ENCODE data around the gene FDPS. TPM values are rescaled to one million over a fixed set of nuclear protein-coding genes. Genes with fewer than 3 reads are reported as not detected.

Gene FDPS
- total RNA-seq: 354 and 434 TPM in 2 replicates

GRCh38 chr1:155308493-155309422, at the start of gene FDPS:
Gene FDPS, plus strand, starts transcription at chr1:155308866. Its CDS starts 924 bp downstream, at chr1:155309790.

GRCh38 chr1:155261852-155262673, 46.6 kb upstream of the FDPS start, which contains the start of gene SCAMP3:
Gene SCAMP3, minus strand, starts transcription at chr1:155262360. Its CDS starts 209 bp downstream, at chr1:155262151.

GRCh38 chr1:155273343-155274245, 35.1 kb upstream of the FDPS start, which contains the start of gene CLK2:
Gene CLK2, minus strand, starts transcription at chr1:155273504. Its CDS starts 2,527 bp downstream, at chr1:155270977.

GRCh38 chr1:155277070-155277901, 31.4 kb upstream of the FDPS start, which contains the start of gene HCN3:
Gene HCN3, plus strand, starts transcription at chr1:155277463. Its CDS starts 128 bp downstream, at chr1:155277591.

GRCh38 chr1:155301342-155301841, 7.3 kb upstream of the FDPS start, which contains the start of gene PKLR:
Gene PKLR, minus strand, starts transcription at chr1:155301438. Its CDS starts 43 bp downstream, at chr1:155301395.

GRCh38 chr1:155320661-155321617, 12.3 kb downstream of the FDPS start, which contains the start of gene RUSC1:
Gene RUSC1, plus strand, starts transcription at chr1:155320894. Its CDS starts 880 bp downstream, at chr1:155321774.

Small RNA genes lying within 50 kb of the gene (small RNA-seq; reads per million reads assigned to genes)
- 0.11 reads per million for gene RNU6-106P

Other genes starting within 250 kb of the FDPS start
- gene EFNA4, start 245.1 kb upstream of the FDPS start, total RNA-seq: 0.73 and 1.2 TPM in 2 replicates
- gene EFNA3, start 230.0 kb upstream of the FDPS start, total RNA-seq: 0.39 and 0.73 TPM in 2 replicates
- gene EFNA1, start 181.0 kb upstream of the FDPS start, total RNA-seq: 0.37 TPM in 1 of 2 replicates, not detected in the other
- gene SLC50A1, start 173.0 kb upstream of the FDPS start, total RNA-seq: 26.8 and 30.1 TPM in 2 replicates
- 23.5 and 54.4 TPM in 2 replicates for gene DPM3, start 168.3 kb upstream of the FDPS start, total RNA-seq
- gene KRTCAP2, start 135.6 kb upstream of the FDPS start, total RNA-seq: 83.9 and 140 TPM in 2 replicates
- gene TRIM46, start 135.0 kb upstream of the FDPS start, total RNA-seq: 2.9 and 3.3 TPM in 2 replicates
- gene THBS3, start 101.0 kb upstream of the FDPS start, total RNA-seq: 9.2 and 14.7 TPM in 2 replicates
- gene MTX1, start 100.2 kb upstream of the FDPS start, total RNA-seq: 40.7 and 50.7 TPM in 2 replicates
- 9.2 and 10.0 TPM in 2 replicates for gene ENTREP3, start 53.4 kb upstream of the FDPS start, total RNA-seq
- gene SCAMP3, start 46.5 kb upstream of the FDPS start, total RNA-seq: 26.1 and 27.6 TPM in 2 replicates
- gene CLK2, start 35.4 kb upstream of the FDPS start, total RNA-seq: 20.6 and 34.2 TPM in 2 replicates
- 0.37 and 0.78 TPM in 2 replicates for gene HCN3, start 31.4 kb upstream of the FDPS start, total RNA-seq
- under 0.01 TPM in 1 of 2 replicates, not detected in the other for gene PKLR, start 7.4 kb upstream of the FDPS start, total RNA-seq
- gene RUSC1, start 12.0 kb downstream of the FDPS start, total RNA-seq: 11.0 and 18.6 TPM in 2 replicates